H1 (cell line): Measurements from ENCODE around the gene LAT. TPM values are rescaled to one million over a fixed set of nuclear protein-coding genes. Genes with fewer than 3 reads are reported as not detected.

Experiments used
- ASH2L ChIP-seq: fragments of 200-600, 300-600 bp; sonication (generic); IDR thresholded peaks from one replicate; pipeline ENCODE4 v1.7.1; 2017; ENCODE audit warnings: low read length
- CEBPB ChIP-seq: IDR thresholded peaks from 2 replicates; pipeline ENCODE4 v1.6.1; 2012; ENCODE audit warnings: low read depth, low read length
- CHD7 ChIP-seq: fragments of 300-600 bp; sonication (generic); IDR thresholded peaks from 2 replicates; pipeline ENCODE4 v1.7.1; 2012; ENCODE audit warnings: low read length, moderate library complexity, mild to moderate bottlenecking, inconsistent platforms; ENCODE audit not compliant: insufficient replicate concordance
- EGR1 ChIP-seq: IDR thresholded peaks from 2 replicates; pipeline ENCODE4 v1.6.1; 2011; ENCODE audit warnings: low read depth, low read length, borderline replicate concordance
- EZH2 ChIP-seq: fragments of 200-600 bp; sonication (generic); IDR thresholded peaks from 2 replicates; pipeline ENCODE4 v1.7.1; 2012; ENCODE audit warnings: low read depth, mild to moderate bottlenecking, moderate library complexity, low read length, inconsistent platforms; ENCODE audit not compliant: severe bottlenecking
- MAFK ChIP-seq: IDR thresholded peaks from 2 replicates; pipeline ENCODE4 v1.6.1; 2012; ENCODE audit warnings: low read depth, mild to moderate bottlenecking, improper control_type of control experiment, low read length
- NRF1 ChIP-seq: IDR thresholded peaks from 2 replicates; pipeline ENCODE4 v1.6.1; 2011; ENCODE audit warnings: mild to moderate bottlenecking, low read depth, low read length, improper control_type of control experiment
- POLR2A ChIP-seq, 2 experiments: IDR thresholded peaks; 1 replicate in 1 of 2; 2 replicates in 1 of 2; pipeline ENCODE4 v1.6.1; 2011; ENCODE audit warnings: low read depth in 2 of 2, low read length in 2 of 2, mild to moderate bottlenecking in 2 of 2; ENCODE audit errors: control extremely low read depth in 1 of 2
- RAD21 ChIP-seq, 2 experiments: IDR thresholded peaks in 1 of 2; conservative IDR thresholded peaks in 1 of 2; 2 replicates each; pipeline ENCODE4 v1.6.1; 2011; ENCODE audit warnings: low read depth in 2 of 2, low read length in 2 of 2, improper control_type of control experiment in 1 of 2, inconsistent platforms in 1 of 2, mild to moderate bottlenecking in 1 of 2, moderate library complexity in 1 of 2
- RBBP5 ChIP-seq: IDR thresholded peaks from 2 replicates; pipeline ENCODE4 v1.7.1; 2012; ENCODE audit warnings: low read depth, mild to moderate bottlenecking, inconsistent platforms, low read length, moderate library complexity, borderline replicate concordance
- RXRA ChIP-seq: IDR thresholded peaks from 2 replicates; pipeline ENCODE4 v1.6.1; 2011; ENCODE audit warnings: low read depth, mild to moderate bottlenecking, low read length, moderate library complexity; ENCODE audit not compliant: insufficient read depth
- SAP30 ChIP-seq: fragments of 300-600 bp; sonication (generic); IDR thresholded peaks from 2 replicates; pipeline ENCODE4 v1.7.1; 2012; ENCODE audit warnings: low read length, moderate library complexity, mild to moderate bottlenecking, inconsistent platforms; ENCODE audit not compliant: insufficient read depth, insufficient replicate concordance
- polyA plus RNA-seq, 7 experiments: library from polyadenylated mRNA; depleted of rRNA in 3 of 7; stranded (reverse) in 5 of 7; unstranded in 2 of 7; fragments of >200 nt in 5 of 7; fragments of 200-250 nt in 2 of 7; gene quantifications; 1 replicate in 5 of 7; 2 replicates in 1 of 7; 4 replicates in 1 of 7; pipeline versions ENCODE4 v1.2.1 to v1.2.3, GENCODE V29; 2011 to 2013; ENCODE audit warnings: missing spikeins in 2 of 7, mixed read lengths in 2 of 7
- total RNA-seq: library from RNA; stranded (reverse); fragmentation: NEBNext Ultra II Directional; extraction: Animal tissue kit (Norgen Biotek cat#: 25700); gene quantifications from 2 replicates; pipeline ENCODE4 v1.2.1, GENCODE V29; 2021

LAT gene
- total and polyA plus RNA-seq, 2 of the 8 experiments (the other 6 are each of a cell fraction or from before 2014, with no cell fraction given): 2.7 to 3.4 TPM

- no peak for TF ChIP-seq CHD7
- TF ChIP-seq EGR1: no peak
- TF ChIP-seq SAP30: no peak
- no peak for TF ChIP-seq NRF1
- TF ChIP-seq RBBP5: no peak
- no peak for TF ChIP-seq MAFK
- TF ChIP-seq RAD21 (IDR thresholded peaks at IDR 0.05 in 1 of 2, conservative IDR thresholded peaks at IDR 0.05 in 1 of 2; ENCODE audit: low read depth in 2 of 2, low read length in 2 of 2): no peak
- no peak for TF ChIP-seq CEBPB
- TF ChIP-seq EZH2: no peak
- no peak for TF ChIP-seq RXRA
- no peak for TF ChIP-seq ASH2L
- TF ChIP-seq POLR2A (IDR thresholded peaks at IDR 0.05; ENCODE audit: control extremely low read depth in 1 of 2, low read depth in 2 of 2, low read length in 2 of 2): no peak
Observed at GRCh38 chr16:28958836-28959235, 26.0 kb upstream of the LAT start (continued).
